Suprapubic skin (tissue), 4 donors: Measurements from ENCODE around the gene SLC35E1. TPM values are rescaled to one million over a fixed set of nuclear protein-coding genes. Genes with fewer than 3 reads are reported as not detected.

ENCODE experiments used
- DNase-seq, 2 donors: peaks; one replicate each; pipeline ENCODE4 v3.0.0-alpha.2; 2019; ENCODE audit warnings: low spot score in 2 of 2
- H3K27ac ChIP-seq: fragments of 200-600 bp; sonication (generic); one replicate; pipeline ENCODE4 v1.5.1; 2019
- H3K27me3 ChIP-seq: fragments of 200-600 bp; sonication (generic); one replicate; pipeline ENCODE4 v1.5.1; 2019
- H3K36me3 ChIP-seq: fragments of 200-600 bp; sonication (generic); one replicate; pipeline ENCODE4 v1.5.1; 2019
- H3K4me1 ChIP-seq: fragments of 200-600 bp; sonication (generic); one replicate; pipeline ENCODE4 v1.5.1; 2019
- H3K4me3 ChIP-seq: fragments of 200-600 bp; sonication (generic); one replicate; pipeline ENCODE4 v1.5.1; 2019; ENCODE audit warnings: mild to moderate bottlenecking
- H3K9me3 ChIP-seq: fragments of 200-600 bp; sonication (generic); one replicate; pipeline ENCODE4 v1.5.1; 2019
- CTCF ChIP-seq, 2 donors: fragments of 200-600 bp in 1 of 2; fragments of 450-650 bp in 1 of 2; sonication (generic) in 1 of 2; IDR thresholded peaks; one replicate each; pipeline ENCODE4 v1.5.1; 2016 to 2019; ENCODE audit warnings: antibody characterized with exemption in 2 of 2, mild to moderate bottlenecking in 1 of 2, moderate library complexity in 1 of 2
- EP300 ChIP-seq: sonication (generic); formaldehyde crosslinking; IDR thresholded peaks from one replicate; pipeline ENCODE4 v1.6.1; 2017; ENCODE audit warnings: antibody characterized with exemption
- POLR2A ChIP-seq, 2 donors: fragments of 450-650 bp; IDR thresholded peaks; one replicate each; pipeline ENCODE4 v1.6.1; 2017; ENCODE audit warnings: antibody characterized with exemption in 2 of 2, mild to moderate bottlenecking in 2 of 2, moderate library complexity in 2 of 2
- POLR2AphosphoS5 ChIP-seq, 3 donors: sonication (generic); formaldehyde crosslinking; IDR thresholded peaks; one replicate each; pipeline ENCODE4 v1.6.1; 2017; ENCODE audit warnings: antibody characterized with exemption in 3 of 3
- WGBS: methylation state at CpG from one replicate; pipeline ENCODE4 v1.1.5; 2018; 5-methylcytosine and 5-hydroxymethylcytosine counted together
- total RNA-seq, 4 donors: library from RNA; depleted of rRNA; stranded (reverse); fragments of >200 nt; gene quantifications; one replicate each; pipeline ENCODE4 v1.1.0, GENCODE V29; 2016

SLC35E1 gene
- total RNA-seq, 4 donors from 2014 or later: 49.8 to 64.8 (median 56.3) TPM

GRCh38 chr19:16588824-16589577 lies 16.8 kb upstream of the SLC35E1 start:
- WGBS: 87% methylated on average over 10 of the region's 11 CpGs
- H3K4me3 ChIP-seq: no peak overlapping the region
- no peak overlapping the region for H3K27ac ChIP-seq
- no peaks in the 10 kb centered on the region for H3K36me3 ChIP-seq
- H3K27me3 ChIP-seq: no peaks in the 10 kb centered on the region
- TF ChIP-seq CTCF (IDR thresholded peaks at IDR 0.05) (no peak), POLR2A (IDR thresholded peaks at IDR 0.05) (no peak), EP300 (no peak), POLR2AphosphoS5 (IDR thresholded peaks at IDR 0.05) (no peak)
- no peaks in the 10 kb centered on the region for H3K9me3 ChIP-seq
- H3K4me1 ChIP-seq: peaks cover 89% of the 10 kb centered on the region
- DNase-seq: peak in 1 of 2 donors; percentile 49

- no peaks in the 10 kb centered on the region for H3K9me3 ChIP-seq
- H3K27ac ChIP-seq: peak overlapping the region; percentile 56
- peak overlapping the region; percentile 30 for H3K4me3 ChIP-seq
- no peaks in the 10 kb centered on the region for H3K36me3 ChIP-seq
- peaks cover 89% of the 10 kb centered on the region for H3K4me1 ChIP-seq
- TF ChIP-seq CTCF (IDR thresholded peaks at IDR 0.05): no peak
- TF ChIP-seq POLR2AphosphoS5 (IDR thresholded peaks at IDR 0.05): no peak
- no peak for TF ChIP-seq EP300
- no peak for TF ChIP-seq POLR2A (IDR thresholded peaks at IDR 0.05)
- 25% methylated on average over 21 of the region's 26 CpGs for WGBS
- peak in 1 of 2 donors; percentile 64 for DNase-seq
- H3K27me3 ChIP-seq: no peaks in the 10 kb centered on the region
Measured at GRCh38 chr19:16587833-16588823, 15.9 kb upstream of the SLC35E1 start.

GRCh38 chr19:16586991-16587832 lies 15.0 kb upstream of the SLC35E1 start:
- Histone ChIP-seq H3K9me3 (no peaks in the 10 kb centered on the region), H3K27ac (no peak overlapping the region), H3K36me3 (no peaks in the 10 kb centered on the region), H3K4me3 (peak overlapping the region; percentile 30), H3K27me3 (no peaks in the 10 kb centered on the region), H3K4me1 (peaks cover 89% of the 10 kb centered on the region)
- TF ChIP-seq CTCF (IDR thresholded peaks at IDR 0.05): no peak
- no peak for TF ChIP-seq POLR2AphosphoS5 (IDR thresholded peaks at IDR 0.05)
- no peak for TF ChIP-seq POLR2A (IDR thresholded peaks at IDR 0.05)
- no peak for TF ChIP-seq EP300
- DNase-seq: peak in 1 of 2 donors; percentile 70
- WGBS: 11% methylated on average over 7 of the region's 20 CpGs

GRCh38 chr19:16586477-16586871 lies 14.3 kb upstream of the SLC35E1 start:
- peaks cover 4% of the 10 kb centered on the region for H3K36me3 ChIP-seq
- 73% methylated on average over 8 of the region's 9 CpGs for WGBS
- no peaks in the 10 kb centered on the region for H3K9me3 ChIP-seq
- peak overlapping the region; percentile 65 for H3K27ac ChIP-seq
- H3K27me3 ChIP-seq: no peaks in the 10 kb centered on the region
- H3K4me3 ChIP-seq: no peak overlapping the region
- peak in 1 of 2 donors; percentile 60 for DNase-seq
- peaks cover 91% of the 10 kb centered on the region for H3K4me1 ChIP-seq
- TF ChIP-seq POLR2A (IDR thresholded peaks at IDR 0.05) (no peak), EP300 (no peak), CTCF (IDR thresholded peaks at IDR 0.05) (no peak), POLR2AphosphoS5 (IDR thresholded peaks at IDR 0.05) (no peak)
